GM12878 (cell line): Measurements from ENCODE around the gene INTS6. TPM values are rescaled to one million over a fixed set of nuclear protein-coding genes. Genes with fewer than 3 reads are reported as not detected.

Experiments
- ATAC-seq: fragments of 200-7000 bp; cut with Tn5 transposase; 3 replicates; pipeline ENCODE4 v1.9.1; 2020; ENCODE audit warnings: mild to moderate bottlenecking, moderate library complexity
- BruUV-seq: library from RNA; stranded (reverse); fragments of 400-500 nt; replicated peaks from 2 replicates; lab custom pipeline; 2021; lab: Mats Ljungman, UMichigan
- CTCF ChIA-PET: fragments of 300-600 bp; sonication (Branson Sonifier 250); formaldehyde crosslinking; extraction: SDS; loops from one replicate; lab custom pipeline; 2021; ENCODE audit warnings: inconsistent platforms; lab: Yijun Ruan, JAX
- POLR2A ChIA-PET: fragments of 350-600 bp; formaldehyde crosslinking; extraction: SDS; loops from one replicate; lab custom pipeline; 2021; ENCODE audit warnings: inconsistent platforms; lab: Charles Lee
- RAD21 ChIA-PET: fragments of 300-600 bp; sonication (Branson Sonifier 250); formaldehyde crosslinking; loops from one replicate; lab custom pipeline; 2023; ENCODE audit warnings: antibody characterized with exemption; ENCODE audit not compliant: unreplicated experiment; lab: Charles Lee
- SMC1A ChIA-PET: fragments of 300-600 bp; sonication (Branson Sonifier 250); formaldehyde crosslinking; loops from one replicate; lab custom pipeline; 2023; ENCODE audit not compliant: unreplicated experiment, uncharacterized antibody; lab: Charles Lee
- DNase-seq: peaks from one replicate; pipeline ENCODE4 v3.0.0-alpha.2; 2011; ENCODE audit warnings: low read depth, low spot score
- FAIRE-seq: peaks from 3 replicates; lab custom pipeline; 2011; peaks lifted over from hg19 to GRCh38; lab: Jason Lieb, UNC
- H2AFZ ChIP-seq: 2 replicates; pipeline ENCODE4 v1.6.0; 2011; ENCODE audit warnings: low read depth, low read length, control low read depth; ENCODE audit not compliant: control insufficient read depth
- H3K27ac ChIP-seq: 2 replicates; pipeline ENCODE4 v1.5.1; 2011; ENCODE audit warnings: control low read depth; ENCODE audit not compliant: control insufficient read depth, insufficient read depth
- H3K27me3 ChIP-seq, 2 experiments: replicated peaks in 1 of 2; 2 replicates each; pipeline versions ENCODE4 v1.6.0 to v1.6.1; 2011; ENCODE audit warnings: low read length in 1 of 2; ENCODE audit not compliant: control insufficient read depth in 2 of 2, insufficient read depth in 2 of 2
- H3K36me3 ChIP-seq, 2 experiments: 2 replicates each; pipeline ENCODE4 v1.5.1; 2011; ENCODE audit warnings: low read length in 1 of 2; ENCODE audit not compliant: control insufficient read depth in 2 of 2, insufficient read depth in 2 of 2
- H3K4me1 ChIP-seq: 2 replicates; pipeline ENCODE4 v1.6.1; 2011; ENCODE audit warnings: mild to moderate bottlenecking, low read length, moderate library complexity, mixed read lengths; ENCODE audit not compliant: control insufficient read depth, insufficient read depth
- H3K4me2 ChIP-seq: 2 replicates; pipeline ENCODE4 v1.6.0; 2011; ENCODE audit warnings: control low read depth; ENCODE audit not compliant: control insufficient read depth, insufficient read depth
- H3K4me3 ChIP-seq: fragments of 200-600 bp; sonication (generic); 2 replicates; pipeline ENCODE4 v1.5.1; 2016
- H3K79me2 ChIP-seq: 2 replicates; pipeline ENCODE4 v1.6.0; 2011; ENCODE audit warnings: low read length; ENCODE audit not compliant: control insufficient read depth, insufficient read depth
- H3K9ac ChIP-seq: 2 replicates; pipeline ENCODE4 v1.8.0; 2011; ENCODE audit warnings: low read length, control low read depth, mixed read lengths; ENCODE audit not compliant: control insufficient read depth, insufficient read depth
- H3K9me3 ChIP-seq: replicated peaks from 3 replicates; pipeline ENCODE4 v1.5.1; 2011; ENCODE audit warnings: mild to moderate bottlenecking, low read length; ENCODE audit not compliant: control insufficient read depth, insufficient read depth
- H4K20me1 ChIP-seq: 2 replicates; pipeline ENCODE4 v1.6.0; 2011; ENCODE audit not compliant: control insufficient read depth, insufficient read depth
- HDAC6 ChIP-seq: fragments of 200-600 bp; sonication (generic); IDR thresholded peaks from one replicate; pipeline ENCODE4 v1.8.0; 2017; ENCODE audit warnings: antibody characterized with exemption; ENCODE audit not compliant: unreplicated experiment
- NFYB ChIP-seq: IDR thresholded peaks from 2 replicates; pipeline ENCODE4 v1.6.1; 2011; ENCODE audit warnings: low read depth, mild to moderate bottlenecking, low read length, improper control_type of control experiment, moderate library complexity; ENCODE audit not compliant: insufficient read depth
- PRDM15 ChIP-seq: fragments of 450-650 bp; formaldehyde crosslinking; IDR thresholded peaks from 2 replicates; pipeline ENCODE4 v1.4.0; 2020; ENCODE audit warnings: mild to moderate bottlenecking, moderate library complexity
- RELB ChIP-seq: fragments of 450-650 bp; IDR thresholded peaks from 2 replicates; pipeline ENCODE4 v1.6.1; 2017; ENCODE audit warnings: low read depth, mild to moderate bottlenecking, moderate library complexity
- SMC3 ChIP-seq: IDR thresholded peaks from 2 replicates; pipeline ENCODE4 v1.6.1; 2011; ENCODE audit warnings: low read length, improper control_type of control experiment, borderline replicate concordance
- ZNF592 ChIP-seq: fragments of 450-650 bp; IDR thresholded peaks from 2 replicates; pipeline ENCODE4 v1.6.1; 2017; ENCODE audit warnings: mild to moderate bottlenecking, moderate library complexity
- WGBS: methylation state at CpG from one replicate; pipeline ENCODE4 v1.1.6; 2016; ENCODE audit warnings: low lambda C conversion rate; ENCODE audit not compliant: insufficient replicate concordance, insufficient coverage; ENCODE audit errors: missing lambda C conversion rate; 5-methylcytosine and 5-hydroxymethylcytosine counted together
- in situ Hi-C: fragments of 300-500 bp; cut with MboI; formaldehyde crosslinking; loops from 9 replicates; pipeline ENCODE4 v1.14.3; 2018; ENCODE audit warnings: mixed read lengths
- intact Hi-C: fragments of 100-400 bp; cut with micrococcal nuclease; formaldehyde crosslinking; loops from one replicate; pipeline ENCODE4 v1.14.2; 2022; ENCODE audit not compliant: unreplicated experiment
- polyA plus RNA-seq, 11 experiments: library from polyadenylated mRNA; depleted of rRNA in 4 of 11; unstranded in 6 of 11; stranded (reverse) in 5 of 11; fragments of >200 nt; fragmentation: Nextera tagmentation in 4 of 11; fragmentation: Illumina TruSeq in 1 of 11; extraction: Ambion mirVana in 4 of 11; extraction: Trizol in 1 of 11; gene quantifications; 1 replicate in 1 of 11; 2 replicates in 10 of 11; pipeline versions ENCODE4 v1.2.1 to v1.2.3, GENCODE V29; 2011 to 2016; ENCODE audit warnings: inconsistent platforms in 2 of 11, missing spikeins in 2 of 11, low read depth in 1 of 11
- total RNA-seq, 4 experiments: library from RNA; depleted of rRNA in 3 of 4; stranded (reverse); fragments of >200 nt in 3 of 4; fragmentation: Illumina TruSeq in 1 of 4; extraction: Trizol in 1 of 4; gene quantifications; 2 replicates each; pipeline versions ENCODE4 v1.2.1 to v1.2.3, GENCODE V29; 2013 to 2021

Gene INTS6
- total and polyA plus RNA-seq, 10 of the 15 experiments (the other 5 are each of a cell fraction or from before 2014, with no cell fraction given): 7.2 to 57.7 (median 30.9) TPM

- no peak for TF ChIP-seq RELB
- TF ChIP-seq ZNF592: no peak
- TF ChIP-seq HDAC6: no peak
- no peak for TF ChIP-seq SMC3
- TF ChIP-seq NFYB: no peak
- TF ChIP-seq PRDM15: no peak
- Histone ChIP-seq H3K27me3 (no peaks in the 10 kb centered on the region), H3K4me1 (no peaks in the 10 kb centered on the region; the same call in 1 of the 2 replicates), H3K79me2 (no peaks in the 10 kb centered on the region), H3K4me2 (no peak overlapping the region), H3K36me3 (no peaks in the 10 kb centered on the region), H3K9me3 (no peaks in the 10 kb centered on the region), H3K27ac (no peak overlapping the region), H4K20me1 (no peaks in the 10 kb centered on the region), H3K9ac (no peak overlapping the region), H3K4me3 (no peak overlapping the region), H2AFZ (no peak overlapping the region)
- BruUV-seq: no TSS peak
- SMC1A ChIA-PET: interaction anchor here (1.2 kb wide), 2 partner anchors 12 to 440 kb away, joined by 3 to 4 read pairs; no protein-coding TSS in a partner anchor
- 50% methylated on average over 2 of the region's 2 CpGs for WGBS
- DNase-seq: no peak
- no peak for FAIRE-seq
- CTCF ChIA-PET: interaction anchor here (1.6 kb wide), 1 partner anchor 69 kb away, joined by 6 read pairs; no protein-coding TSS in a partner anchor
- no peak for ATAC-seq
- POLR2A ChIA-PET: no interaction called here
- intact Hi-C loops (no loop called here), in situ Hi-C loops (no loop called here)
- RAD21 ChIA-PET: no interaction called here
Observed at GRCh38 chr13:51355217-51355616, 97.6 kb downstream of the INTS6 start.
